GM12891 (cell line): Measurements from ENCODE around the gene IQGAP3.

Source experiments
- POLR2A ChIP-seq: IDR thresholded peaks from 2 replicates; pipeline ENCODE4 v1.6.1; 2011; ENCODE audit warnings: low read depth, low read length, control low read depth
- POLR2AphosphoS5 ChIP-seq: IDR thresholded peaks from 2 replicates; pipeline ENCODE4 v1.6.1; 2011; ENCODE audit warnings: low read depth, low read length, control low read depth

- TF ChIP-seq POLR2AphosphoS5 (no peak), POLR2A (no peak)
Observed at GRCh38 chr1:156510709-156511108, 61.7 kb downstream of the IQGAP3 start.
